ENCODE measurements around the gene TMCC2.

- no peak for TF ChIP-seq CTCF (conservative IDR thresholded peaks at IDR 0.05; ENCODE audit: low read depth, low read length)
- no peak for TF ChIP-seq EZH2 (IDR thresholded peaks at IDR 0.05; ENCODE audit: borderline replicate concordance, low read depth, low read length, poor library complexity, severe bottlenecking)
These were observed 17.0 kb upstream of the TMCC2 start for GRCh38 chr1:205210756-205211168.

Measured in A673 (cell line).